ENCODE results near the gene EVI2B.

DNA sequence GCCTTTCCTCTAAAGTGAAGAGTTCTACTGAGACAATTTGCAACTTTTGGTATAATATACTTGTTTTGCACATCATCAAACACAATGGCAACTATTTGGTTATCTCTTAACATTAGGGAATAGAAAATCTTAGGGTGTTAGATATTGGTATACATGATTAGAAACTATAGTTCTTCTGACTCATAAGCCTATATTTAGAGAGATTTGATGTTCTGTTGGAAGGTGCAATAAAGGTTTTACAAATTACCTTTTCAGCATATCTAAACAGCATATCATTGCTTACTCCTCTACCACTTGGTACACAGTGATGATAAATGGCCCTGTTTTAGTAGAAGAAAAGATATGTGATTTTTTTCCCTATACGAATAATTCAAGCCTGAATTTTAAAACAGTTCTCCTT lies 6.2 kb downstream of the EVI2B start:
- TF ChIP-seq, protein P1, sequence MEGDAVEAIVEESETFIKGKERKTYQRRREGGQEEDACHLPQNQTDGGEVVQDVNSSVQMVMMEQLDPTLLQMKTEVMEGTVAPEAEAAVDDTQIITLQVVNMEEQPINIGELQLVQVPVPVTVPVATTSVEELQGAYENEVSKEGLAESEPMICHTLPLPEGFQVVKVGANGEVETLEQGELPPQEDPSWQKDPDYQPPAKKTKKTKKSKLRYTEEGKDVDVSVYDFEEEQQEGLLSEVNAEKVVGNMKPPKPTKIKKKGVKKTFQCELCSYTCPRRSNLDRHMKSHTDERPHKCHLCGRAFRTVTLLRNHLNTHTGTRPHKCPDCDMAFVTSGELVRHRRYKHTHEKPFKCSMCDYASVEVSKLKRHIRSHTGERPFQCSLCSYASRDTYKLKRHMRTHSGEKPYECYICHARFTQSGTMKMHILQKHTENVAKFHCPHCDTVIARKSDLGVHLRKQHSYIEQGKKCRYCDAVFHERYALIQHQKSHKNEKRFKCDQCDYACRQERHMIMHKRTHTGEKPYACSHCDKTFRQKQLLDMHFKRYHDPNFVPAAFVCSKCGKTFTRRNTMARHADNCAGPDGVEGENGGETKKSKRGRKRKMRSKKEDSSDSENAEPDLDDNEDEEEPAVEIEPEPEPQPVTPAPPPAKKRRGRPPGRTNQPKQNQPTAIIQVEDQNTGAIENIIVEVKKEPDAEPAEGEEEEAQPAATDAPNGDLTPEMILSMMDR (IDR thresholded peaks at IDR 0.05; ENCODE audit: low read depth, low read length, missing input control) = no peak
- TF ChIP-seq JUND (IDR thresholded peaks at IDR 0.05) (no peak), RXRA (IDR thresholded peaks at IDR 0.05) (no peak), YY1 (IDR thresholded peaks at IDR 0.05) (no peak), RAD21 (IDR thresholded peaks at IDR 0.05) (no peak)

Measured in liver (tissue), 3 donors.